Neutrophil (primary cell): ENCODE results near the gene MREG.

ENCODE experiments used
- H3K27ac ChIP-seq: fragments of 200-600 bp; sonication (generic); 2 replicates; pipeline ENCODE4 v1.5.1; 2016; ENCODE audit warnings: mild to moderate bottlenecking, moderate library complexity
- H3K27me3 ChIP-seq: fragments of 200-600 bp; sonication (generic); 2 replicates; pipeline ENCODE4 v1.6.0; 2016; ENCODE audit warnings: mild to moderate bottlenecking
- H3K36me3 ChIP-seq: fragments of 200-600 bp; sonication (generic); 2 replicates; pipeline ENCODE4 v1.5.1; 2017
- H3K4me1 ChIP-seq, 2 experiments: fragments of 200-600 bp in 1 of 2; sonication (generic) in 1 of 2; 1 replicate in 1 of 2; 2 replicates in 1 of 2; pipeline versions ENCODE4 v1.5.1 to v1.6.1; 2013 to 2016; ENCODE audit warnings: low read depth in 1 of 2, low read length in 1 of 2, mild to moderate bottlenecking in 1 of 2, moderate library complexity in 1 of 2; ENCODE audit not compliant: control insufficient read depth in 1 of 2, insufficient read depth in 1 of 2
- H3K4me3 ChIP-seq, 2 experiments: fragments of 200-600 bp in 1 of 2; sonication (generic) in 1 of 2; 1 replicate in 1 of 2; 2 replicates in 1 of 2; pipeline ENCODE4 v1.5.1; 2013 to 2016; ENCODE audit warnings: low read depth in 1 of 2, low read length in 1 of 2, mild to moderate bottlenecking in 1 of 2, moderate library complexity in 1 of 2
- H3K9me3 ChIP-seq: fragments of 200-600 bp; sonication (generic); 2 replicates; pipeline ENCODE4 v1.5.1; 2016
- CTCF ChIP-seq: fragments of 200-600 bp; sonication (generic); IDR thresholded peaks from 2 replicates; pipeline ENCODE4 v1.5.1; 2016; ENCODE audit warnings: antibody characterized with exemption

Gene MREG

GRCh38 chr2:216043949-216044348 is 30.6 kb upstream of the MREG start:
- peak overlapping the region; percentile 30 for H3K27ac ChIP-seq
- no peaks in the 10 kb centered on the region for H3K4me1 ChIP-seq
- H3K36me3 ChIP-seq, result peaks cover 87% of the 10 kb centered on the region
- no peak overlapping the region for H3K4me3 ChIP-seq
- no peaks in the 10 kb centered on the region for H3K9me3 ChIP-seq
- no peaks in the 10 kb centered on the region for H3K27me3 ChIP-seq
- TF ChIP-seq CTCF, result no peak

GRCh38 chr2:216041438-216041837 is 28.1 kb upstream of the MREG start:
- Histone ChIP-seq H3K36me3 (peaks cover 83% of the 10 kb centered on the region), H3K27ac (no peak overlapping the region), H3K27me3 (no peaks in the 10 kb centered on the region), H3K4me1 (no peaks in the 10 kb centered on the region), H3K9me3 (no peaks in the 10 kb centered on the region), H3K4me3 (no peak overlapping the region)
- no peak for TF ChIP-seq CTCF

GRCh38 chr2:216039918-216040317 is 26.6 kb upstream of the MREG start:
- no peaks in the 10 kb centered on the region for H3K4me1 ChIP-seq
- TF ChIP-seq CTCF, result no peak
- H3K36me3 ChIP-seq, result peaks cover 84% of the 10 kb centered on the region
- H3K27me3 ChIP-seq, result no peaks in the 10 kb centered on the region
- no peak overlapping the region for H3K27ac ChIP-seq
- H3K9me3 ChIP-seq, result no peaks in the 10 kb centered on the region
- no peak overlapping the region for H3K4me3 ChIP-seq

- Histone ChIP-seq H3K4me1 (peaks cover 10 to 16% of the 10 kb centered on the region in 2 experiments), H3K9me3 (no peaks in the 10 kb centered on the region), H3K4me3 (no peak overlapping the region), H3K27ac (no peak overlapping the region), H3K27me3 (no peaks in the 10 kb centered on the region), H3K36me3 (peaks cover 57% of the 10 kb centered on the region)
- peak; percentile 86 for TF ChIP-seq CTCF
Measured at GRCh38 chr2:216034065-216034464, 20.7 kb upstream of the MREG start.

- peaks cover 10 to 16% of the 10 kb centered on the region in 2 experiments for H3K4me1 ChIP-seq
- H3K4me3 ChIP-seq, result no peak overlapping the region
- no peak for TF ChIP-seq CTCF
- H3K27ac ChIP-seq, result peak overlapping the region; percentile 32
- H3K9me3 ChIP-seq, result no peaks in the 10 kb centered on the region
- peaks cover 54% of the 10 kb centered on the region for H3K36me3 ChIP-seq
- H3K27me3 ChIP-seq, result no peaks in the 10 kb centered on the region
Measured at GRCh38 chr2:216033403-216033802, 20.1 kb upstream of the MREG start.
